ENCODE measurements around the gene JTB.

Gene JTB

DNA sequence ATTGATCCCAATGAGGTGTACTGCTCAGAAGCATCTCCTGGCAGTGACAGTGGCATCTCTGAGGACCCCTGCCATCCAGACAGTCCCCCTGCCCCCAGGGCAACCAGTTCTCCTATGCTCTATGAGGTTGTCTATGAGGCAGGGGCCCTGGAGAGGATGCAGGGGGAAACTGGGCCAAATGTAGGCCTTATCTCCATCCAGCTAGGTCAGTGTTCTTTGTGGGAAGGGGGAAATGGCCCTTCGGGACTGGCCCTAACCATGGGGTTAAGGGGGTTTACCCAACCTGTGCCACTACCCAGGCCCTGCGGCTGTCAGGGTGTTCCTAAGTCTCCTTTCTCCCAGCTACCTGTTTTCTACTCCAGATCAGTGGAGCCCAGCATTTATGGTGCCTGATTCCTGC lies 8.5 kb downstream of the JTB start:
- Histone ChIP-seq H3K4me1 (peaks cover 18% of the 10 kb centered on the region), H3K9me3 (no peaks in the 10 kb centered on the region), H3K27me3 (ENCODE audit: low read depth) (no peaks in the 10 kb centered on the region), H3K36me3 (replicated peaks) (peaks cover 11% of the 10 kb centered on the region), H3K4me3 (peak overlapping the region; percentile 44; the same call in 1 of the 2 replicates)
- in situ Hi-C loops (cut with MboI; ENCODE audit: low sequenced_read_pairs), result no loop called here
- DNase-seq (ENCODE audit: low spot score in 2 of 2), result no peak

DNA sequence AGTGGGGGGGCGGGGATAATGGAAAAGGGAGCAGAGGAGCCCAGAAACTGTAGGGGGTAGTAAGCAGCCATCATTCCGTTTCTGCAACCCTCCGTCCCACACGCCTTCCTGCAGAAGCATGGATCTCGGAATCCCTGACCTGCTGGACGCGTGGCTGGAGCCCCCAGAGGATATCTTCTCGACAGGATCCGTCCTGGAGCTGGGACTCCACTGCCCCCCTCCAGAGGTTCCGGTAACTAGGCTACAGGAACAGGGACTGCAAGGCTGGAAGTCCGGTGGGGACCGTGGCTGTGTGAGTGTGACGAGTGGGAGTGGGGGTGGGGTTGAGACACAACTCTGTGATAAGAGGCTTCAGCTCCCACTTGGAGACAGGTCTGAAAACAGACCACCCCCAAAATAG lies 9.1 kb downstream of the JTB start:
- H3K27me3 ChIP-seq (ENCODE audit: low read depth), result no peaks in the 10 kb centered on the region
- in situ Hi-C loops (cut with MboI; ENCODE audit: low sequenced_read_pairs), result no loop called here
- H3K4me1 ChIP-seq, result peaks cover 18% of the 10 kb centered on the region
- H3K4me3 ChIP-seq, result peak overlapping the region; percentile 44
- no peaks in the 10 kb centered on the region for H3K9me3 ChIP-seq
- H3K36me3 ChIP-seq (replicated peaks), result peaks cover 5% of the 10 kb centered on the region
- peak in 1 of 2 experiments; percentile 25 for DNase-seq (ENCODE audit: low spot score in 2 of 2)

DNA sequence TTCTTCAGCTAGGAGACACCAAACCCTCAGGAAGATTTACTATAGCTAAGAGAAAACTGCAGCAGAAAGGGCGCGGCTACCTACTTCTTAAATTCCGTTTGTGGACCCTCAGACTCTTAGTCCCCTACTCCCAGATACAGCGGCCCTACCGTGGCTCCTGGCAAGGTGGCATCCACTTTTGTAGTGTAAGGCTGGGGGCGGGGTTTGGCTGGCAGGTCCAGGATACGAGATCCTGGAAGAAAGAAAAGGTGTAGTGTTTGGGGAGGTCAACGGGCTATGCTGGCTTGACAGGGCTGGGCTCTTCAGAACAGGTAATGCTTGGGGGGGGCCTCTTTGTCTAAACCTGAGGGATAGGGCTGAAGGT lies 9.5 kb downstream of the JTB start:
- H3K4me3 ChIP-seq, result peak overlapping the region; percentile 44
- peaks cover 18% of the 10 kb centered on the region for H3K4me1 ChIP-seq
- in situ Hi-C loops (cut with MboI; ENCODE audit: low sequenced_read_pairs), result no loop called here
- DNase-seq (ENCODE audit: low spot score in 2 of 2), result peak in 1 of 2 experiments; percentile 66
- H3K27me3 ChIP-seq (ENCODE audit: low read depth), result no peaks in the 10 kb centered on the region
- H3K9me3 ChIP-seq, result no peaks in the 10 kb centered on the region
- peaks cover under 1% of the 10 kb centered on the region; the same call in 1 of the 2 replicates for H3K36me3 ChIP-seq (replicated peaks)

DNA sequence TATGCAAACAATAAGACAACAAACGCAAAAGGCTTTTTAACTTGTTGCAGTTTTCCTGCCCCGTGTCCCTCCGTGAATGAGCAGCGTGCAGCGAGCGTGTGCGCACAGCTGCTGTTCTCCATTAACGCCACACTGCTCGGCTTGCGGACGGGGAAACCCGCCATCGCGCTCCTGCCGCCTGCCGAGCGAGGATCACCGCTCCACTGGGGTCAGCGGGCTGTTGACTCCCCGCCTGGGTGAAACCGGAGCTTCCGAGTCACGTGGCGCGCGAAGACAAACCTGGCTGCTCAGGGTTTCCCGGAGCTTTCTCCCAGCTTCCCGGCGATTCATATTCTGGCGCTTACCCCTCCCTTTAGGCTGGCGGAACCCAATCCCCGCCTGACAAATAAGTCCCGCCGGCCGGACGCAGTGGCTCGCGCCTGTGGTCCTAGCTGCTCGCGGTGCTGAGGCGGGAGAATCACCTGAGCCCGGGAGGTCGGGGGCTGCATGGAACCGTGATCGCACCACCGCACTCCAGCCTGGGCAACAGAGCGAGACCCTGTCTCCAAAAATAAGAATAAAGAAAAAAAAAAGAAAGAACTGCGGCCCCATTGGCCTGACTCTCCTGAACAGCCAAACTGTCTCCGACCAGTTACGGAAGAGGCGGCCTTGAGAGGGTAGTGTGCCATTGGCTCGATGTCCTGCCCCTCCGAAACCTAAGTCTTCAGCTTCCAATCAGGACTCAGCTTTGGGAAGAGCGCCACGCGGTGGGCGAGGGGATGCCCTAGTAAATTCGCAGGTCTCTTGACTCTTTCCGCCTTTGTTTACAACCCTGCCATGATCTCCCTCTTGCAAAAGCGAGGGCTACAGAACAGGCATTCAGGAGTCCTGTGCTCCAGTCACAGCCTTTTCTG lies 10.1 kb downstream of the JTB start, which contains the start of gene CREB3L4:
Gene CREB3L4 (plus strand): TSS at position 796 of the 893 bp plus-strand sequence. CDS start 624 bp downstream, outside the sequence.
- H3K4me1 ChIP-seq, result peaks cover 18% of the 10 kb centered on the region
- no peaks in the 10 kb centered on the region for H3K27me3 ChIP-seq (ENCODE audit: low read depth)
- H3K36me3 ChIP-seq (replicated peaks), result no peaks in the 10 kb centered on the region; the same call in 1 of the 2 replicates
- DNase-seq (ENCODE audit: low spot score in 2 of 2), result peak; percentile 96 to 97
- no peaks in the 10 kb centered on the region for H3K9me3 ChIP-seq
- in situ Hi-C loops (cut with MboI; ENCODE audit: low sequenced_read_pairs), result no loop called here
- peak within 1 kb of the TSS; percentile 44 for H3K4me3 ChIP-seq

DNA sequence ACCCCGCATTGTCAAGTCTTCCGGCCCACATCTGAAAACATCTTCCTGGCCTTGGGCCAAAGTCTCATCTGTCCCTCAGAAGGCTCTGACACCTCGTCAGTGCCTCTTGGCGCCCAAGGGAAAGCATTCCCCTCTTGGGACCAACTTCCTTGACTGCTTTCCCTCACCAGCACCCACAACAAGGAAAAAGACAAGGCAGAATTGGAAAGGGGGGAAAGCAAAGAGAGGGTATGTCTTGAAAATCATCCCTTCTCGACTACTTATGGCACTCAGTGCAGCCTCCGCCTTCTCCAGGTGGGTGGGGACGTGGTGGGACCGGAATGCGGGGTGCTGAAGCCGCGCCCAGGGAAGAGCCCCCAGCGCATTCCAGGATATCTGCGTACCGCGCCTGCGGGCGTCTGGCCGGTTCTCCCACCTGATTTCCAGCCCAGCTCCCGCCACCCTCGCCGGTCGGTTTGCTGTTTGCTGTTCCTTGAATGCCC lies 13.6 kb downstream of the JTB start:
- H3K4me3 ChIP-seq, result peak overlapping the region; percentile 61

DNA sequence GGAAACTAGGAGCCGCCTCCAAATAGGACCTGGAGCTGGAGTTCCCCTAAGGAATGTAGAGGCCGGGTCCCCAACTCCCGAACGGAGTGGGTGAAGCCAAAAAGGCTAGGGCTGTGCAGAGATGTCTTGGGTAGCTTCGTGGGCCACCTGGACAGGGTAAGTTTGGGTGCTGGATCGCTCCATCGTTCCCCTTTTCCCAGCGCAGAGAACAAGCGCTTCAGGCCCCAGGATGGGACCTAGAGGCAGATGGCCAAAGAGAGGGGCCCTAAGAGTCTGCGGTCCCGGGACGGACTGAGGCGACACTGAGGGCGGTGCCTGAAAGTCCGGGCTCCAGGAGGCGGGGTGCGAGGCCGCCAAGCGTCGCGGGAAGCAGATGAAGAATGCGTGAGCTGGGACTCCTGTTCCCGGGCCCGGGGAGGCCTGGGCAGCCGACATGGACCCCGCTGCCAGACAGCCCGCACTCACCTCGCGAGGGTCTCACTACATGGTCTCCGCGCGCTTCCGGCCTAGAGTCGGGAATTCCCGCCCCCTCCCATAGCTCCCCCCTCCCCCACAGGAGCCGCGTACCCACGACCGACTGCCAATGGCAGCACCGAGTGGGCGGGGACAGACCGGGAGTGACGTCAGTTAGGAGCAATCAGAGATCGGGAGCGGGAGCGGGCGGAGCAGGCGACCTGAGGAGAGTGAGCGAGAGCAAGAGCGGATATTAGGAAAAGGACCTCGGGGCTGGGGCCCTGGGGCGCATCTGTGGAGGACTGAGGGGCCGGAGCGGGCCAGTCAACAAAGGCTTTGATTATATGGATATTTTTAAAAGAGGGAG lies 14.2 kb downstream of the JTB start, which contains the start of gene SLC39A1:
Gene SLC39A1 (minus strand): TSS at position 508 of the 820 bp plus-strand sequence. CDS start 822 bp downstream, outside the sequence.
- peaks cover 30% of the 10 kb centered on the region for H3K36me3 ChIP-seq (replicated peaks)
- DNase-seq (ENCODE audit: low spot score in 2 of 2), result peak; percentile 95 to 100
- no peaks in the 10 kb centered on the region for H3K9me3 ChIP-seq
- peak within 1 kb of the TSS; percentile 61 for H3K4me3 ChIP-seq
- in situ Hi-C loops (cut with MboI; ENCODE audit: low sequenced_read_pairs), result no loop called here
- H3K4me1 ChIP-seq, result peaks cover 33% of the 10 kb centered on the region
- no peaks in the 10 kb centered on the region for H3K27me3 ChIP-seq (ENCODE audit: low read depth)

More for the DNA sequence above, 13.6 kb downstream of the JTB start:
- DNase-seq (ENCODE audit: low spot score in 2 of 2), result peak; percentile 63 to 81
- peaks cover 31% of the 10 kb centered on the region for H3K4me1 ChIP-seq
- H3K36me3 ChIP-seq (replicated peaks), result peaks cover 30% of the 10 kb centered on the region
- H3K27me3 ChIP-seq (ENCODE audit: low read depth), result no peaks in the 10 kb centered on the region
- in situ Hi-C loops (cut with MboI; ENCODE audit: low sequenced_read_pairs), result no loop called here
- no peaks in the 10 kb centered on the region for H3K9me3 ChIP-seq

DNA sequence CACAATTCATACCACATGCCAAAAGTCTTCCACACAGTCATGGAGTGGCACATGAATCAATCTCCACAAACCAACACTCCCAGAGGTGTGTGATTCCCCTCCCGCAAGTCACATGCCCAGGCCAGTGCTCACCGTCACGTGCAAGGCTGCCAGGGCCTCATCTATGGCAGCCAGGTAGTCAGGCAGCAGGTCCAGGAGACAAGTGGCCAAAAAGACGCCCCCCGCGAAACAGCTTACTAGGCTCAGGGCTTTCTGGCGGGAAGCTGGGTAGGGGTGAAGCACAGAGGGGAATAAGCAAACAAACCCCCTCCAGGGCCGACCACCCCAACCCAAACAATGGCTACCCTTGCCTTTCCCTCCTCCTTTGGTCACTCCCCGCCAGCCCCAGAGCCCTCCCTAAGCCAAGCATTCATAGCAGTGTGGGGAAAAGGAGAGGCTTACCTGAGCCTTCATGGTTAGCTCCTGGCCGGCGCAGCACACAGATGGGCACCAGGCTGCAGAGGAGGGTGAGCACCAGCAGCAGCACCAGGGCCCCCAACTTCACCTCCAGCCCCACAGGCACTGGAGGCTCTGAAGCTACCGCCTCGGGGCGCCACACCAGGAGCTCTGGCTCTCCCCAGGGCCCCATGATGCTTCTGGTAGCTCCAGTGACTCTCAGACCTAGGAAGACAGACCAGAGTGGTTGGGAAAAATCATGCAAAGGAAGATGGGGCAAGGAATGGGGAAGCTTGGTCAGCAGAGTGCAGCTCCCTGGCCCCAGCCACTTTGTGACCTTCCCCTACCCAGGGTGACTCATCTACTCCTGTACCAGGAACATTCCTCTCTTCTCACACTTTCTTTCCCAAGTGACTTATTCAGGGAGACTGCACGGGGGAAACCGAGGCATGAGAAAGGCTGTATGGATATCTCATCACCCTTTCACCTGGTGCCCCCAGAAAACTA lies 15.1 kb downstream of the JTB start:
- Histone ChIP-seq H3K4me3 (peak overlapping the region; percentile 61), H3K36me3 (replicated peaks) (peaks cover 30% of the 10 kb centered on the region), H3K4me1 (peaks cover 33% of the 10 kb centered on the region), H3K27me3 (ENCODE audit: low read depth) (no peaks in the 10 kb centered on the region), H3K9me3 (no peaks in the 10 kb centered on the region)
- DNase-seq (ENCODE audit: low spot score in 2 of 2), result peak in 1 of 2 experiments; percentile 38
- in situ Hi-C loops (cut with MboI; ENCODE audit: low sequenced_read_pairs), result no loop called here

DNA sequence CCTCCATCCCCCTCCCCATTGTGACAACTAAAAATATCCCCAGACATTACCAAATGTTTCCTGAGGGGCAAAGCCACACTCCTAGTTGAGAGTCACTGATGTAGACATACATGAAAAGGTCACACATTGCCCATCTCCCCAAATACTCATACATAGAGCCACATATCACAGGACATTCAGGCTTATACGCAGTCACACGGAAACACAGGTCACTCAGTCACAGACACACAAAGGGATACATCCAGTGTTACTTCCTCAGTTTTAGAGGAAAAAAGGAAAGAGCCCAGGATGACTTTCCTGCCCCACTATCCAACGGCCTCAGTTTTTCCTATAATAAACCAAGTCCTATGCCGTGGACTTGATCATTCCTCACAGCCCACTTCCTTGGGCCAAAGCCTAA lies 16.1 kb downstream of the JTB start:
- in situ Hi-C loops (cut with MboI; ENCODE audit: low sequenced_read_pairs), result no loop called here
- Histone ChIP-seq H3K36me3 (replicated peaks) (peaks cover 30% of the 10 kb centered on the region), H3K9me3 (no peaks in the 10 kb centered on the region), H3K27me3 (ENCODE audit: low read depth) (no peaks in the 10 kb centered on the region), H3K4me3 (peak overlapping the region; percentile 61), H3K4me1 (peaks cover 34% of the 10 kb centered on the region)
- no peak for DNase-seq (ENCODE audit: low spot score in 2 of 2)

DNA sequence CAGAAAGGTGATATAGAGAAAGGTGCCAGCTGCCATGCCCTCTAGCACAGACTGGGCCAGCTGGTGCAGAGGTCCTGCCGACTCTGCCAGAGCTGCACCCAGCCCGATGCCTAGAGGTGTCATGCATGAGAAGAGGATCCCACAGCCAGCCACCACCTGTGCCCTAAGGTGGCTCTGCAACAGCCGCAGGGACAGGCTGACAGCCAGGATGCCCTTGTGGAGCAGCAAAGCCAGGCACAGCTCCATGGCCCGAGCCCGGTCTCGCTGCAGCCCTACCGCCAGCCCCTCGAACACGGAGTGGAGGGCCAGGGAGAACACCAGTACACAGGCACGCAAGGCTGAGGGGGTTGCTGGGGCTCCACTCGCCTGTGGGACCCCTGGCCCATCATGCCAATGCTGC lies 17.3 kb downstream of the JTB start:
- H3K4me1 ChIP-seq, result peaks cover 29% of the 10 kb centered on the region
- H3K4me3 ChIP-seq, result no peak overlapping the region
- H3K27me3 ChIP-seq (ENCODE audit: low read depth), result no peaks in the 10 kb centered on the region
- H3K9me3 ChIP-seq, result no peaks in the 10 kb centered on the region
- no peak for DNase-seq (ENCODE audit: low spot score in 2 of 2)
- H3K36me3 ChIP-seq (replicated peaks), result peaks cover 30% of the 10 kb centered on the region
- in situ Hi-C loops (cut with MboI; ENCODE audit: low sequenced_read_pairs), result no loop called here

DNA sequence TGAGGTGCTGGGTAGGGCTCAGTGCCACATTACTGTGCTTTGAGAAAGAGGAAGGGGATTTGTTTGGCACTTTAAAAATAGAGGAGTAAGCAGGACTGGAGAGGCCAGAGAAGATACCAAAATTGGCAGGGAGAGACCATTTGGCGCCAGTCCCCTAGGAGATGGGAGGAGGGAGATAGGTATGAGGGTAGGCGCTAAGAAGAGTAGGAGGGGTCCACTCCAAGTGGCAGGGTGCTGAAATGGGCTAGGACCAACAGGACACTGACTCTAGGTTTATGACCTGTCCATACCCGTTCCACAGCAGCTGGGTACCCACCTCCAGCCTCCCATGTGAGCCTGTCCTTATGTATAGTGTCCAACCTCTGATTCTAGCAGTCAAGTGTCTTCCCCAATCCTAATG lies 18.0 kb downstream of the JTB start:
- Histone ChIP-seq H3K9me3 (no peaks in the 10 kb centered on the region), H3K4me1 (peaks cover 24% of the 10 kb centered on the region), H3K4me3 (no peak overlapping the region), H3K36me3 (replicated peaks) (peaks cover 30% of the 10 kb centered on the region), H3K27me3 (ENCODE audit: low read depth) (no peaks in the 10 kb centered on the region)
- in situ Hi-C loops (cut with MboI; ENCODE audit: low sequenced_read_pairs), result no loop called here
- no peak for DNase-seq (ENCODE audit: low spot score in 2 of 2)

DNA sequence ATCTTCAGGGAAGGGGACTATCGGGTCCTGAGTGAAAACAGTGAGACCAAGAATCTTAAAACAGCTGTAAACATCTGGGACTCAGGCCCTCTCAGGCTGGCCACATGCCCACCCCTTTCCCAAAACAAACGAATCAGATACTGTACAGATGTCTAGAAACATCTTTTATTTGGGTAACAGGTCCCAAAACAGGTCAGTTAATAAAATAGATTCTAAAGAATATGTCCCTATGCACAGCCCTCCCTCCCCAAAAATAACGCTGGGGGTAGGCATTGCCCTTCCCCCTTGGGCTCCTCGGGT lies 18.6 kb downstream of the JTB start:
- Histone ChIP-seq H3K4me1 (peaks cover 21% of the 10 kb centered on the region), H3K4me3 (peak overlapping the region; percentile 90), H3K27me3 (ENCODE audit: low read depth) (no peaks in the 10 kb centered on the region), H3K36me3 (replicated peaks) (peaks cover 30% of the 10 kb centered on the region), H3K9me3 (no peaks in the 10 kb centered on the region)
- no peak for DNase-seq (ENCODE audit: low spot score in 2 of 2)
- in situ Hi-C loops (cut with MboI; ENCODE audit: low sequenced_read_pairs), result no loop called here

DNA sequence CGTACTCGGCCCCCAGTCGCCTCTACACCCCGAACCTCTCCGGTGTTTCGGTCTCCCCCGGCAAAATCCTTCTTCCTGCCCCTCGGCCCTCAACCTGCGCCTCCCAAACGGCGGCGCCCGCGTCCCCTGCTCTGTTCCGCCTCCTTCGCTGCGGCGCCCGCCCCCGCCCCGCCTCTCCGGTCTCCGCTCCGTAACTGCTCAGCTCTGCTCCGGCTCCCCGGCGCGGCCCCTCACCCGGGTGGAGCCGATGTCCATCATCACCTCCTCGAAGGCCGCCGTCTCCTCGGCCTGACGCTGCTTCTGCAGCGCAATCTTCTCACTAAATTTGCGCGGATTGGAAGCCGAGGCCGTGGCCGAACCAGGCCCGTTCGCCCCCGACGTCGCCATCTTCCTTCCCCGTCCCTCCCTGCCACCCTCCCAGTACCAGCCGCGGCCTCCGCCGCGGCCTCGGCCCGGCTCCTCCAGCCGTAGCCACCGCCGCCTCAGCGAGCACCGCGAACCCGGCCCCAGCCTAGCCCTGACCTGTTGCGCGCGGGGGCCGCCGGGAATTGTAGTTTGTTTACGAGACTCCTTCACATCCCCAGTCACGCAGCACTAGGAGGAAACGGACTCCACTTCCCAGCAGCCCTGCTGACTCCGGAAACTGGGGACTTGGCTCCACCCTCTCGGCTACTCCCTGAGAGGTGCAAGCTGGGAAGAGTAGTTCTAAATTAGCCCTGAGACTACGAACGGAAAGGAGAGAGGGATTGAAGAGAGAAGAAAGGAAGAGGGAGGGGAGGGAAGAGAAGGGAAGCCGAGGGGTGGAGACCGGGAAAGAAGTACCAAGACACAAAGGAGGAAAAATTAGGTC lies 19.1 kb downstream of the JTB start, which contains the start of gene CRTC2:
Gene CRTC2 (minus strand): TSS at position 502 of the 850 bp plus-strand sequence. CDS start 115 bp downstream, at position 387.
- H3K27me3 ChIP-seq (ENCODE audit: low read depth), result no peaks in the 10 kb centered on the region
- in situ Hi-C loops (cut with MboI; ENCODE audit: low sequenced_read_pairs), result no loop called here
- peak within 1 kb of the TSS; percentile 90 for H3K4me3 ChIP-seq
- peaks cover 21% of the 10 kb centered on the region for H3K4me1 ChIP-seq
- no peaks in the 10 kb centered on the region for H3K9me3 ChIP-seq
- H3K36me3 ChIP-seq (replicated peaks), result peaks cover 30% of the 10 kb centered on the region
- peak; percentile 99 for DNase-seq (ENCODE audit: low spot score in 2 of 2)

All from HAP-1 (cell line).